Right ventricle myocardium superior (tissue), 1 donor: ENCODE results near the gene FAM174B. TPM values are rescaled to one million over a fixed set of nuclear protein-coding genes. Genes with fewer than 3 reads are reported as not detected.
A peak's percentile ranks its signal among the peaks of the same experiment; 100 is the strongest.

Source experiments
- ATAC-seq: fragments of 200-7000 bp; cut with Tn5 transposase; one replicate; pipeline ENCODE4 v1.9.1; 2020; ENCODE audit warnings: mild to moderate bottlenecking; ENCODE audit not compliant: poor library complexity
- DNase-seq: peaks from one replicate; pipeline ENCODE4 v3.0.0-alpha.2; 2020
- intact Hi-C: fragments of 100-400 bp; cut with DNase I; formaldehyde crosslinking; loops from one replicate; pipeline ENCODE4 v1.11.2; 2022
- total RNA-seq: library from RNA; stranded (reverse); fragmentation: NEBNext Ultra II Directional; extraction: Animal tissue kit (Norgen Biotek cat#: 25700); gene quantifications from one replicate; pipeline ENCODE4 v1.2.1, GENCODE V29; 2021
- donor health status: DM: no; HTN: yes; CAD: no; lungs with severe emphysema.

The FAM174B gene
- total RNA-seq, 1 donor from 2014 or later = 11.9 TPM

GRCh38 chr15:92627014-92627413 lies 28.6 kb downstream of the FAM174B start:
- DNase-seq (no peak), ATAC-seq (no peak)
- intact Hi-C loops = no loop called here

GRCh38 chr15:92625251-92625980 lies 30.2 kb downstream of the FAM174B start:
- no peak for DNase-seq
- ATAC-seq = no peak
- intact Hi-C loops = no loop called here

- peak; percentile 78 for DNase-seq
- intact Hi-C loops = no loop called here
Measured at GRCh38 chr15:92624401-92624991, 31.1 kb downstream of the FAM174B start.

GRCh38 chr15:92623435-92623834 lies 32.1 kb downstream of the FAM174B start:
- ATAC-seq (peak; percentile 42), DNase-seq (peak; percentile 51)
- intact Hi-C loops = no loop called here

More at GRCh38 chr15:92624401-92624991, 31.1 kb downstream of the FAM174B start:
- peak; percentile 81 for ATAC-seq

- intact Hi-C loops = no loop called here
- DNase-seq (no peak), ATAC-seq (no peak)
Measured at GRCh38 chr15:92621972-92622533, 33.5 kb downstream of the FAM174B start.

- intact Hi-C loops = no loop called here
- ATAC-seq = no peak
- no peak for DNase-seq
Measured at GRCh38 chr15:92620991-92621390, 34.6 kb downstream of the FAM174B start.

- DNase-seq (no peak), ATAC-seq (peak; percentile 28)
- intact Hi-C loops = no loop called here
Measured at GRCh38 chr15:92619145-92620101, 36.2 kb downstream of the FAM174B start.

- DNase-seq (peak; percentile 76), ATAC-seq (peak; percentile 88)
- intact Hi-C loops = no loop called here
Measured at GRCh38 chr15:92617549-92618520, 37.7 kb downstream of the FAM174B start.

- no peak for DNase-seq
- intact Hi-C loops = no loop called here
- no peak for ATAC-seq
Measured at GRCh38 chr15:92616621-92617548, 38.7 kb downstream of the FAM174B start.

GRCh38 chr15:92614791-92615785 lies 40.5 kb downstream of the FAM174B start:
- intact Hi-C loops = no loop called here
- ATAC-seq = no peak

GRCh38 chr15:92614301-92614700 lies 41.3 kb downstream of the FAM174B start:
- ATAC-seq (no peak), DNase-seq (no peak)
- intact Hi-C loops = no loop called here

More at GRCh38 chr15:92614791-92615785, 40.5 kb downstream of the FAM174B start:
- no peak for DNase-seq

GRCh38 chr15:92613841-92614240 lies 41.7 kb downstream of the FAM174B start:
- intact Hi-C loops = no loop called here
- no peak for DNase-seq

GRCh38 chr15:92612891-92613290 lies 42.7 kb downstream of the FAM174B start:
- intact Hi-C loops = no loop called here
- DNase-seq (no peak), ATAC-seq (no peak)

More at GRCh38 chr15:92613841-92614240, 41.7 kb downstream of the FAM174B start:
- ATAC-seq = no peak

GRCh38 chr15:92611995-92612745 lies 43.4 kb downstream of the FAM174B start:
- intact Hi-C loops = no loop called here
- DNase-seq = no peak
- ATAC-seq = peak; percentile 45

- intact Hi-C loops = no loop called here
- no peak for ATAC-seq
- no peak for DNase-seq
Measured at GRCh38 chr15:92611150-92611549, 44.4 kb downstream of the FAM174B start.
